Breast epithelium (tissue), 3 donors: ENCODE data around the gene NECTIN1.

Experiments
- CTCF ChIP-seq, 3 donors: fragments of 450-650 bp; IDR thresholded peaks; one replicate each; pipeline ENCODE4 v1.5.1; 2016 to 2017; ENCODE audit warnings: antibody characterized with exemption in 3 of 3, mild to moderate bottlenecking in 3 of 3, moderate library complexity in 3 of 3
- POLR2A ChIP-seq: fragments of 450-650 bp; IDR thresholded peaks from one replicate; pipeline ENCODE4 v1.6.1; 2016; ENCODE audit warnings: antibody characterized with exemption, mild to moderate bottlenecking, moderate library complexity

GRCh38 chr11:119716582-119717498 lies 12.2 kb downstream of the NECTIN1 start:
- TF ChIP-seq POLR2A (no peak), CTCF (IDR thresholded peaks at IDR 0.05) (no peak)
